NCI-H146 (cell line): ENCODE data around the gene PLA2G7.

ENCODE experiments used
- DNase-seq: peaks from one replicate; lab custom pipeline; 2025; lab: John Stamatoyannopoulos, UW

PLA2G7 gene

DNA sequence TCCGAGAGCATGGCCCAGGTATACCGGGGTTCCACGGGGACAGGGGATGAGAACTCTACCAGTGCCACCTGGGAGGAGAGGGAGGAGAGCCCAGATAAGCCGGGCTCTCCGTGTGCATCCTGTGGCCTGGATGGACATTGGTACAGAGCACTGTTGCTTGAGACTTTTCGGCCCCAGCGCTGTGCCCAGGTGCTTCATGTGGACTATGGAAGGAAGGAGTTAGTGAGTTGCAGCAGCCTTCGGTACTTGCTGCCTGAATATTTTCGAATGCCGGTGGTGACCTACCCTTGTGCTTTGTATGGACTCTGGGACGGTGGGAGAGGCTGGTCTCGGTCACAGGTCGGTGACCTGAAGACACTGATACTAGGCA is 46.2 kb downstream of the PLA2G7 start:
- DNase-seq = no peak

DNA sequence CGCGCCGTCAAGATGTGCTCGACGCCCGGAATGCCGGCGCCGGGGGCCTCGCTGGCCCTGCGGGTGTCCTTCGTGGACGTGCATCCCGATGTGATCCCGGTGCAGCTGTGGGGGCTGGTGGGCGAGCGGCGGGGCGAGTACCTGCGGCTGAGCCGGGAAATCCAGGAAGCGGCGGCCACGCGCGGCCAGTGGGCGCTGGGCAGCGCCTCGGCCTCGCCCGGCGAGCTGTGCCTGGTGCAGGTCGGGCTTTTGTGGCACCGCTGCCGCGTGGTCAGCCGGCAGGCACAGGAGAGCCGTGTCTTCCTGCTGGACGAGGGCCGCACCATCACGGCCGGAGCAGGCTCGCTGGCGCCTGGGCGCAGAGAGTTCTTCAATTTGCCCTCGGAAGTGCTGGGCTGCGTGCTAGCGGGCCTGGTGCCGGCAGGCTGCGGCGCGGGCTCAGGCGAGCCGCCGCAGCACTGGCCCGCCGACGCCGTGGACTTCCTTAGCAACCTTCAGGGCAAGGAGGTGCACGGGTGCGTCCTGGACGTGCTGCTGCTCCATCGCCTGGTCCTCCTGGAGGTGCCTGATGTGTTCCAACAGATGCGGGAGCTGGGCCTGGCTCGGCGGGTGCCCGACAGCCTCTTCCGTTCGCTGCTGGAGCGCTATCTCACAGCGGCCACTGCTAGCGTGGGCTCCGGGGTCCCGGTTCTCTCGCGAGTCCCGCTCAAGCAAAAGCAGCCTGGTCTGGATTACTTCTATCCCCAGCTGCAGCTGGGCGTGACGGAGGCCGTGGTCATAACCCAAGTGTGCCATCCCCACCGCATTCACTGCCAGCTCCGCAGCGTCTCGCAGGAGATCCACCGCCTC is 46.8 kb downstream of the PLA2G7 start:
- DNase-seq = no peak

DNA sequence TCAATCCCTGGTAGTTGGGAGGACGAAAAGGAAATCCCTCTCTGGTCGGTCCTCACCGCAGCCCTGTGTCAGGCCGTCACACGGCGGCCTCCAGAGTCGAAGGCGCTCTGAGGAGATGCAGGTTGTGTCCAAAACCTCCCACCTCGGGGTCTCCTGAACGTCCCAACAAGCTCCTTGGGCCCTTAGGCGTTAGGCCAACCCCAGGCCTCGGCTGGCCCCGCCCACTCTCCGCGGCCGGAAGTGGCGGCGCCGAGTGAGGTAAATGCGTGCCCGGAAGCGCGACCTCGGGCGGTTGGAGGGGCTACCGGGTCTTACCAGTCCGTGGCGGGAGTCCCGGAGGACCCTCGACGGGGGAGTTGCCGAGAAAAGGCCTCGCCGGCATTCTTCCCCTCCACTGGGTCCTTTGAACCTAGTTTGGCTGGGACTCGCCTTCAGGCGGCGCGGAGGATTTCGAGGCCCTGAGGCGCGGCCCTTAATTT is 47.5 kb downstream of the PLA2G7 start, which contains the start of gene TDRD6:
Gene TDRD6, plus strand, starts transcription at position 267 of the 479 bp plus-strand sequence. CDS start 244 bp downstream, outside the sequence.
- DNase-seq = no peak

DNA sequence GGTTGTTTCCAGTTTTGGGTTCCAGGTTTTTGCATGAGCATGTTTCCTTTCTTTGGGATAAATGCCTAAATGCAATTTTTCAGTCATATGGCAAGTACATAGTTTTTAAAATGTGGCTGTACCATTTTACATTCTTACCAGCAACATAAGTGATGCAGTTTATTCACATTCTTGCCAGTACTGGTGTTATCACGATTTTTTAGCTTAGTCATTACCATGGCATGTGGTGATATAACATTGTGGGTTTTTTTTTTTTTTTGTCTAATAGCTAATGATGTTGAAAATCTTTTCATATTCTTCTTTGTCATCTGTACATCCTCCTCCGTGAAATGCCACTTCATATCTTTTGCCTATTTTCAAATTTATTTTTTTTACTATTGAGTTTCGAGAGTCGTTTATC is 50.4 kb downstream of the PLA2G7 start:
- DNase-seq = no peak

DNA sequence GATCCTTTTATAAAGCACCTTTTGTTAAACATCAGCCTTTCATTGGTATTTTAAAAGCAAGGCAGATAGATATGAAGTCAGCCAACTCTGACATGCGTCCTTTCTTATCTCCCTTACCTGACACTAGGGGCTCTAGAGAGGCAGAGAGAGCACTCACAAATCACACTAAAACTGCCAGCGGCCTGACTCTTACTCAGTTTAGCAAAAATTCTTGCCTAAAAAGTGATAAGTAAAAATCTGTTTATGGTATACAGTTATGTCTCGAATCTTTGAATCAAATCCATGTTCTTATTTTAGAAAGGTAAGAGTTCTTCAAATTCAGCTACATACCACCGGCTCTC is 57.9 kb downstream of the PLA2G7 start:
- no peak for DNase-seq

DNA sequence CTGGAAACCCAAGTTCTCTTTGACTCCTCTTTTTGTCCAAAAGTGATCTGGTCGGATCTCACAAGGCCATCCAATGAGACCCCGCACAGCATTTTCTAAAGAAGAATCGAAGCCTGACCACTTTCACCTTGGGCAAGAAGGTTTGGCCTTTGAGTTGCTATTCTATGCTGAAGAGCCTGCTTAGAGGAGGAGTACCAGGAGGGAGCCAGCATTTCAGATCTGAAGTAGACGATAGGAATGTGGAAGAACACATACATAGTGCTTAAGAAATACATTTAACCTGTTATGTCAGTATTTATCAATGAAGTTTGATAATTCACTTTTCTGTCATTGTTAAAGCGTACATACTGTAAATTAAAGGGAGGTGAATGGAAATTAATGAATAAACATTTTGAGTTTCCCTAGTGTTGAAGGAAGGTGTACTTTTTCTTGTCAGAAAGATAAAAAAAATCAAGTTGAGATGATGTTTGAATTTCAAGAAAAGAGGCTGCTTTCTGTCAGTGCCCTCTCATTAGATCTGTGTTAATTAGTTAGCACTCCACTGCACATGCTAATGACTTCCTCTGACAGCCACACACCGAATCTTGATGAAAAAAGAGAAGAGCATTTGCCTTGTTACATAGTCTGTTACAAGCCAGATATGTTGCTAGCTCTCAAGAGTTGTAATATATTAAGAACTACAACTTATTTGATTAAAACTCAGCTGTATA is 58.4 kb downstream of the PLA2G7 start:
- DNase-seq = no peak

DNA sequence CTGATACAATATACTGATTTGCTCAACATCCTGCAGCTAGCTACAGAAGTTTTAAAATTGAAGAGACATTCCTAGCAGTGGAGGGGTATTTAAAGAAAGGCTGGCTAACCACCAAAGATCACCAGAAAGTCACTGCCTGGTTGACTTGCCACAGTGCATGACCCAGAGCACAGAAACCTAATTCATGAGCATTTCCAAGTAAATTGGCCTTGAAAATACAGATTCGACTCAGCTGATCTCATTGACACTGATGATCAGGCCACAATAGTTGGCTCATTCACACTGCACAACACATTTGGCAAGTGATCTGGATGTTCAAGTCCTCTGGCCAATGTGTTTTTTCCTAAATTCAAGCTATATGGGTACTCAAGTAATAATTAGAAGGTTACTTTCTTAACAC is 60.8 kb downstream of the PLA2G7 start:
- DNase-seq = no peak

DNA sequence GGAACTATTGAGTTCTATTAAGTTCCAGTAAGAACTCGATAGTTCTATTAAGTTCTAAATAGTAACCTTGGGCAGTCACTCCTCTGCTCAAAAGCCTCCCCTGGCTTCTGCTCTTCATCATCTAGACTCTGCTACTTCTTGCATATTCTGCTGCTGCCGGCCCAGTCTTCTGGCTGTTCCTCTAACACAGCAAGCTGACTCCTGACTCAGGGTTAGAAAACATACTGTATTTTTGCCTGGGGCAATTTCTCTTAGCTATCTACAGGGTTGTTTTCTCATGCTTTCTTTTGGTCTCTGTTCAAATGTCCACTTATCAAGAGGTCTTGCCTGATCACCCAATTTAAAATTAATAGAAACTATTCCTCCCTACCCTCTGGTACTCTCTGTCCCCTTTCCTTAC is 67.8 kb downstream of the PLA2G7 start:
- no peak for DNase-seq

DNA sequence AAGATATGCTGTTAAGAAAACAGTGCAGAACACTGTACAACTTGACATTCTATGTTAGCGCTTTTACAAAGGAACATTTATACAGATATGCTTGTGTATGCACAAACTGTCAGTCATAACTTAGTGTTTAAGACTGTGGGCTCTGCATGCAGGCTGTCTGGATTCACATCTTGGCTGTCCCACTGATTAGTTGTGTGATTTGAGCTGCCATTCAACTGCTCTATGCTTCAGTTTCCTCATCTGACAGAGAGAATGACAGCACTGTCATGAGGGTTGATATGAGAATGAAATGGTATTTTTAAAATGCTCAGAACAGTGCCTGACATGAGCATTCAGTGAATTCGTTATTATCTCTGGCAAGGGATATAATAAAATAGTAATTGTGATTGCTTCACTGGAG is 73.7 kb downstream of the PLA2G7 start:
- DNase-seq = no peak

DNA sequence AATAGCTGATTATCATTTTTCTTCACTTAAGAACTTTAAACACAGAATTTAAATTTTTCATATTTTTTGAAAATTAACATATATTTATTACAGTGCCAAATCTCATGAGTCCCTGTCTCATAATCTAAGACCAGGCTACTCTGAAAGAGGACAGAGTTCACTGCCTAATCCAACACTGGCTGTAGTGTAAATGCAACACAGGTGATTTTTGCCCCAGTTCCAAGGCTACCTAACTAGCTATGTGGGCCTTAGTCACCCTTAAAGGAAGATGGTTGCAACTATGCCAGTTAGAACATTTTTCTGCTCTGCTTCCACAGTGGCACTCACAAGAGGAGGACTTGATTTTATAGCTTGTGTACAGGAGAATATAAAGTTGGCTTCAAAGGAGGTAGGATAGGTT is 77.5 kb downstream of the PLA2G7 start:
- no peak for DNase-seq

DNA sequence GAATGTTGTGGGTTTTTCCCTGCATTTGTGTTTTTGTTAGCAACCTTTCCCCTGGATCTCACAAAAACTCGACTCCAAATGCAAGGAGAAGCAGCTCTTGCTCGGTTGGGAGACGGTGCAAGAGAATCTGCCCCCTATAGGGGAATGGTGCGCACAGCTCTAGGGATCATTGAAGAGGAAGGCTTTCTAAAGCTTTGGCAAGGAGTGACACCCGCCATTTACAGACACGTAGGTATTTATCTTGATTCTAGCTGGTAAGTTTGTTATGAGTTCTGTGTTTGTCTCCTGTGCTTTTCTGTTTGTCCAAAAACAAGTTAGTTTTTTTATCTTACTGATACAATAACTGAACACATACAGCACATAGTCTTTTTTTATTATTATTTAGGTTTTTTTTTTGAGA is 79.4 kb downstream of the PLA2G7 start:
- no peak for DNase-seq
